ENCODE results near the gene PCDHB8. TPM values are rescaled to one million over a fixed set of nuclear protein-coding genes. Genes with fewer than 3 reads are reported as not detected.

PCDHB8 gene
- 0.25 to 0.43 TPM (median 0.34 TPM) in 5 replicates for total RNA-seq (2022; extraction: Qiagen RNA extraction; ENCODE audit: low read depth)

GRCh38 chr5:141177577-141178191 is at the start of gene PCDHB8:
PCDHB8 (plus strand) TSS chr5:141177790; CDS start chr5:141178035, 245 bp downstream.

GRCh38 chr5:141135030-141135717 is 42.4 kb upstream of the PCDHB8 start, which contains the start of gene PCDHB5:
PCDHB5 (plus strand) TSS chr5:141135206; CDS start chr5:141135435, 229 bp downstream.

GRCh38 chr5:141149812-141150211 is 27.8 kb upstream of the PCDHB8 start, which contains the start of gene PCDHB6:
PCDHB6 (plus strand) TSS chr5:141150057; CDS start chr5:141150258, 201 bp downstream.

GRCh38 chr5:141172381-141173204 is 5.0 kb upstream of the PCDHB8 start, which contains the start of gene PCDHB7:
PCDHB7 (plus strand) TSS chr5:141172644; CDS start chr5:141172836, 192 bp downstream.

GRCh38 chr5:141182248-141182647 is 4.7 kb downstream of the PCDHB8 start, which contains the start of gene PCDHB16:
PCDHB16 (plus strand) TSS chr5:141182387; CDS start chr5:141182560, 173 bp downstream.

GRCh38 chr5:141186897-141187512 is 9.4 kb downstream of the PCDHB8 start, which contains the start of gene PCDHB9:
PCDHB9 (plus strand) TSS chr5:141187161; CDS start chr5:141187319, 158 bp downstream.

GRCh38 chr5:141192110-141192725 is 14.6 kb downstream of the PCDHB8 start, which contains the start of gene PCDHB10:
PCDHB10 (plus strand) TSS chr5:141192353; CDS start chr5:141192553, 200 bp downstream.

GRCh38 chr5:141199359-141200235 is 22.0 kb downstream of the PCDHB8 start, which contains the start of gene PCDHB11:
PCDHB11 (plus strand) TSS chr5:141199627; CDS start chr5:141199775, 148 bp downstream.

GRCh38 chr5:141208478-141208877 is 30.9 kb downstream of the PCDHB8 start, which contains the start of gene PCDHB12:
PCDHB12 (plus strand) TSS chr5:141208719; CDS start chr5:141208908, 189 bp downstream.

GRCh38 chr5:141213656-141214339 is 36.2 kb downstream of the PCDHB8 start, which contains the start of gene PCDHB13:
PCDHB13 (plus strand) TSS chr5:141213919; CDS start chr5:141214124, 205 bp downstream.

GRCh38 chr5:141223112-141223783 is 45.7 kb downstream of the PCDHB8 start, which contains the start of gene PCDHB14:
PCDHB14 (plus strand) TSS chr5:141223343; CDS start chr5:141223506, 163 bp downstream.

Other genes starting within 250 kb of the PCDHB8 start
- 2.4 to 6.1 TPM (median 2.8 TPM) in 5 replicates for gene PCDHAC2, start 211.3 kb upstream of the PCDHB8 start, total RNA-seq (2022; extraction: Qiagen RNA extraction; ENCODE audit: low read depth)
- not detected in 5 replicates for gene PCDHB1, start 126.4 kb upstream of the PCDHB8 start, total RNA-seq (2022; extraction: Qiagen RNA extraction; ENCODE audit: low read depth)
- gene PCDHB2, start 83.2 kb upstream of the PCDHB8 start, total RNA-seq (2022; extraction: Qiagen RNA extraction; ENCODE audit: low read depth) = 2.3 to 4.1 TPM (median 3.6 TPM) in 5 replicates
- 0.03 to 0.06 TPM in 2 of 5 replicates, not detected in the others for gene PCDHB3, start 77.3 kb upstream of the PCDHB8 start, total RNA-seq (2022; extraction: Qiagen RNA extraction; ENCODE audit: low read depth)
- 0.03 to 0.08 TPM (median 0.05 TPM) in 5 replicates for gene PCDHB4, start 56.0 kb upstream of the PCDHB8 start, total RNA-seq (2022; extraction: Qiagen RNA extraction; ENCODE audit: low read depth)
- 1.5 to 1.8 TPM (median 1.6 TPM) in 5 replicates for gene PCDHB5, start 42.6 kb upstream of the PCDHB8 start, total RNA-seq (2022; extraction: Qiagen RNA extraction; ENCODE audit: low read depth)
- 0.85 to 1.2 TPM (median 0.92 TPM) in 5 replicates for gene PCDHB6, start 27.7 kb upstream of the PCDHB8 start, total RNA-seq (2022; extraction: Qiagen RNA extraction; ENCODE audit: low read depth)
- not detected in 5 replicates for gene PCDHB7, start 5.1 kb upstream of the PCDHB8 start, total RNA-seq (2022; extraction: Qiagen RNA extraction; ENCODE audit: low read depth)
- gene PCDHB16, start 4.6 kb downstream of the PCDHB8 start, total RNA-seq (2022; extraction: Qiagen RNA extraction; ENCODE audit: low read depth) = 0.04 to 0.30 TPM (median 0.07 TPM) in 5 replicates
- 0.03 to 0.06 TPM in 2 of 5 replicates, not detected in the others for gene PCDHB9, start 9.4 kb downstream of the PCDHB8 start, total RNA-seq (2022; extraction: Qiagen RNA extraction; ENCODE audit: low read depth)
- 0.06 TPM in 2 of 5 replicates, not detected in the others for gene PCDHB10, start 14.6 kb downstream of the PCDHB8 start, total RNA-seq (2022; extraction: Qiagen RNA extraction; ENCODE audit: low read depth)
- 0.06 to 0.14 TPM (median 0.07 TPM) in 4 of 5 replicates, not detected in the other for gene PCDHB11, start 21.8 kb downstream of the PCDHB8 start, total RNA-seq (2022; extraction: Qiagen RNA extraction; ENCODE audit: low read depth)
- 0.05 to 0.09 TPM in 2 of 5 replicates, not detected in the others for gene PCDHB12, start 30.9 kb downstream of the PCDHB8 start, total RNA-seq (2022; extraction: Qiagen RNA extraction; ENCODE audit: low read depth)
- 0.06 to 0.12 TPM (median 0.09 TPM) in 5 replicates for gene PCDHB13, start 36.1 kb downstream of the PCDHB8 start, total RNA-seq (2022; extraction: Qiagen RNA extraction; ENCODE audit: low read depth)
- 0.07 to 0.21 TPM (median 0.09 TPM) in 5 replicates for gene PCDHB14, start 45.6 kb downstream of the PCDHB8 start, total RNA-seq (2022; extraction: Qiagen RNA extraction; ENCODE audit: low read depth)
- gene PCDHB15, start 67.6 kb downstream of the PCDHB8 start, total RNA-seq (2022; extraction: Qiagen RNA extraction; ENCODE audit: low read depth) = 0.06 to 0.10 TPM (median 0.08 TPM) in 3 of 5 replicates, not detected in the others
- gene SLC25A2, start 126.3 kb downstream of the PCDHB8 start, total RNA-seq (2022; extraction: Qiagen RNA extraction; ENCODE audit: low read depth) = not detected in 5 replicates
- 53.0 to 78.7 TPM (median 74.4 TPM) in 5 replicates for gene TAF7, start 143.0 kb downstream of the PCDHB8 start, total RNA-seq (2022; extraction: Qiagen RNA extraction; ENCODE audit: low read depth)
- gene PCDHGA1, start 152.7 kb downstream of the PCDHB8 start, total RNA-seq (2022; extraction: Qiagen RNA extraction; ENCODE audit: low read depth) = 0.31 to 0.42 TPM (median 0.35 TPM) in 5 replicates
- gene PCDHGA2, start 161.0 kb downstream of the PCDHB8 start, total RNA-seq (2022; extraction: Qiagen RNA extraction; ENCODE audit: low read depth) = 0.38 to 0.87 TPM (median 0.47 TPM) in 5 replicates
- gene PCDHGA3, start 166.0 kb downstream of the PCDHB8 start, total RNA-seq (2022; extraction: Qiagen RNA extraction; ENCODE audit: low read depth) = 0.03 TPM in 1 of 5 replicates, not detected in the others
- 1.2 to 2.3 TPM (median 1.9 TPM) in 5 replicates for gene PCDHGB1, start 172.3 kb downstream of the PCDHB8 start, total RNA-seq (2022; extraction: Qiagen RNA extraction; ENCODE audit: low read depth)
- gene PCDHGA4, start 177.2 kb downstream of the PCDHB8 start, total RNA-seq (2022; extraction: Qiagen RNA extraction; ENCODE audit: low read depth) = 0.06 to 0.19 TPM (median 0.09 TPM) in 5 replicates
- 0.08 TPM in 2 of 5 replicates, not detected in the others for gene PCDHGB2, start 182.2 kb downstream of the PCDHB8 start, total RNA-seq (2022; extraction: Qiagen RNA extraction; ENCODE audit: low read depth)
- 0.07 to 0.30 TPM (median 0.13 TPM) in 5 replicates for gene PCDHGA5, start 186.4 kb downstream of the PCDHB8 start, total RNA-seq (2022; extraction: Qiagen RNA extraction; ENCODE audit: low read depth)
- 0.17 to 0.30 TPM (median 0.23 TPM) in 5 replicates for gene PCDHGB3, start 192.5 kb downstream of the PCDHB8 start, total RNA-seq (2022; extraction: Qiagen RNA extraction; ENCODE audit: low read depth)
- gene PCDHGA6, start 196.1 kb downstream of the PCDHB8 start, total RNA-seq (2022; extraction: Qiagen RNA extraction; ENCODE audit: low read depth) = 0.14 to 0.27 TPM (median 0.23 TPM) in 5 replicates
- 0.67 to 1.1 TPM (median 0.88 TPM) in 5 replicates for gene PCDHGA7, start 205.0 kb downstream of the PCDHB8 start, total RNA-seq (2022; extraction: Qiagen RNA extraction; ENCODE audit: low read depth)
- 0.56 to 1.1 TPM (median 0.93 TPM) in 5 replicates for gene PCDHGB4, start 209.9 kb downstream of the PCDHB8 start, total RNA-seq (2022; extraction: Qiagen RNA extraction; ENCODE audit: low read depth)
- 0.03 TPM in 1 of 5 replicates, not detected in the others for gene PCDHGA8, start 214.8 kb downstream of the PCDHB8 start, total RNA-seq (2022; extraction: Qiagen RNA extraction; ENCODE audit: low read depth)
- 2.0 to 3.0 TPM (median 2.5 TPM) in 5 replicates for gene PCDHGB5, start 220.2 kb downstream of the PCDHB8 start, total RNA-seq (2022; extraction: Qiagen RNA extraction; ENCODE audit: low read depth)
- 0.03 to 0.05 TPM (median 0.04 TPM) in 3 of 5 replicates, not detected in the others for gene PCDHGA9, start 225.0 kb downstream of the PCDHB8 start, total RNA-seq (2022; extraction: Qiagen RNA extraction; ENCODE audit: low read depth)
- 0.06 to 0.15 TPM (median 0.09 TPM) in 5 replicates for gene PCDHGB6, start 230.2 kb downstream of the PCDHB8 start, total RNA-seq (2022; extraction: Qiagen RNA extraction; ENCODE audit: low read depth)
- gene PCDHGA10, start 235.2 kb downstream of the PCDHB8 start, total RNA-seq (2022; extraction: Qiagen RNA extraction; ENCODE audit: low read depth) = not detected in 5 replicates
- 0.05 to 0.11 TPM (median 0.07 TPM) in 5 replicates for gene PCDHGB7, start 239.9 kb downstream of the PCDHB8 start, total RNA-seq (2022; extraction: Qiagen RNA extraction; ENCODE audit: low read depth)
- gene PCDHGA11, start 243.3 kb downstream of the PCDHB8 start, total RNA-seq (2022; extraction: Qiagen RNA extraction; ENCODE audit: low read depth) = 0.06 TPM in 1 of 5 replicates, not detected in the others

Data from A549 treated with RU486 at 1 μM for 4 hours (cell line).